Choroid plexus epithelial cell (primary cell): Measurements from ENCODE around the gene EPB41L4A.

Experiments
- DNase-seq: peaks from one replicate; pipeline ENCODE4 v3.0.0-alpha.2; 2010; ENCODE audit warnings: low read depth
- H3K4me3 ChIP-seq: 2 replicates; pipeline ENCODE4 v1.5.1; 2011; ENCODE audit warnings: low read depth, mild to moderate bottlenecking, control low read depth, low read length, moderate library complexity
- TF ChIP-seq, protein P1 (sequence below): conservative IDR thresholded peaks from 2 replicates; pipeline ENCODE4 v1.5.1; 2011; ENCODE audit warnings: low read depth, mild to moderate bottlenecking, control low read depth, inconsistent platforms, low read length, moderate library complexity

Gene EPB41L4A

DNA sequence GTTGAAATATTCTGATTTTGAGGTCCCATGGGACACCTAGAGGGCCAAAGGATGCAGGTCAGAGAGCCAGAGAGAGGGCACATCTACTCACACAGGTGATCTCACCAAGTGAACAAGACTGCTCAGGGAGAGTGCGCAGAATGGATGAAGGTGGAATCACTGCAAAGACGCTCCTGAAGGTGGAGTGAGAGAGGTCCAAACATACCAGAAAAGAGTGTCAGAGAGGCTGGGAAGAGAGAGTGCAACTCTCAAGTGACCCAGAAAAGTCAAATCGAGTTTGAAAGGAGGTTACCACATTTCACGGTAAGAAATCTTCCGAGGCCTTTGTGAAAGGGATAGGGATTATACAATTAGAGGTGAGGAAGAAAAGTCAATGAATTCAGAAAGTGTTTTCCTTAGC is 173.4 kb downstream of the EPB41L4A start:
- TF ChIP-seq, protein P1, sequence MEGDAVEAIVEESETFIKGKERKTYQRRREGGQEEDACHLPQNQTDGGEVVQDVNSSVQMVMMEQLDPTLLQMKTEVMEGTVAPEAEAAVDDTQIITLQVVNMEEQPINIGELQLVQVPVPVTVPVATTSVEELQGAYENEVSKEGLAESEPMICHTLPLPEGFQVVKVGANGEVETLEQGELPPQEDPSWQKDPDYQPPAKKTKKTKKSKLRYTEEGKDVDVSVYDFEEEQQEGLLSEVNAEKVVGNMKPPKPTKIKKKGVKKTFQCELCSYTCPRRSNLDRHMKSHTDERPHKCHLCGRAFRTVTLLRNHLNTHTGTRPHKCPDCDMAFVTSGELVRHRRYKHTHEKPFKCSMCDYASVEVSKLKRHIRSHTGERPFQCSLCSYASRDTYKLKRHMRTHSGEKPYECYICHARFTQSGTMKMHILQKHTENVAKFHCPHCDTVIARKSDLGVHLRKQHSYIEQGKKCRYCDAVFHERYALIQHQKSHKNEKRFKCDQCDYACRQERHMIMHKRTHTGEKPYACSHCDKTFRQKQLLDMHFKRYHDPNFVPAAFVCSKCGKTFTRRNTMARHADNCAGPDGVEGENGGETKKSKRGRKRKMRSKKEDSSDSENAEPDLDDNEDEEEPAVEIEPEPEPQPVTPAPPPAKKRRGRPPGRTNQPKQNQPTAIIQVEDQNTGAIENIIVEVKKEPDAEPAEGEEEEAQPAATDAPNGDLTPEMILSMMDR: no peak
- no peak overlapping the region for H3K4me3 ChIP-seq
- no peak for DNase-seq

DNA sequence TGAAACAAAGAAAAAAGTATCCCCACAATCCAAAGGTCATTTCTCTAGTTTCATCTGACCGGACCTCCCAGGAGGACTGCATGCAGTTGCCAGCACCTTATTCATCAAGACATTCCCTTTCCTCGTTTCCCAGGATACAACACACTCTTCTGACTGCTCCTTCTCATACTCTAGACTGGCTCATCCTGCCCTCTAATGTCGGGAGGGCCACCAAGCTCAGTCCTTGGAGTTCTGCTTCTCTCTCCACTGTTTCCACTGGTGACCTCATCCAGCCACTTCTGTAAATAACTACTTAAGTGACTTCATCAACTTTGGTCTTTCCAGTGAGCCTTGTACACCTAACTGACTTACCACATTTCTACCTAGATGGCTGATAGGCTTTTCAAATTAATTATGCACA is 179.1 kb downstream of the EPB41L4A start:
- H3K4me3 ChIP-seq: no peak overlapping the region
- no peak for DNase-seq
- TF ChIP-seq, protein P1: no peak

DNA sequence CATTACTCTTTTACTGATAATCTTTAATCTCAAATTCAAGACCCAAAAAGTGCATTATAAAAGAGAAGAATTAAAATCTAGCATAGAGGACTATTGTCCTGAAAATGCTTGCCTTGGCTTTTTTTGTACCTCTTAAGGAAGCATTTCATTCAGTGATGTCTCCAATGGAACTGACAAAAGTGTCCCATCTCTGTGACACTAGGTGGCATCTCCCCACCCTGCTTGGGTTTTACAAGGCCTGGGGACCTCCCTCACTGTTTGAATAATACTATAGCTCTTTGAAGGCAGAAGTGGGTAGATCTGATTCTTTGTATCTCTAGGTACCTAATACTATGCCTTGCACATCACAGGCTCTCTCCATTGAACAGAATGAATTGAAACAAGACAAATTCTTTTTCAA is 180.6 kb downstream of the EPB41L4A start:
- DNase-seq: no peak
- TF ChIP-seq, protein P1: no peak
- H3K4me3 ChIP-seq: no peak overlapping the region

DNA sequence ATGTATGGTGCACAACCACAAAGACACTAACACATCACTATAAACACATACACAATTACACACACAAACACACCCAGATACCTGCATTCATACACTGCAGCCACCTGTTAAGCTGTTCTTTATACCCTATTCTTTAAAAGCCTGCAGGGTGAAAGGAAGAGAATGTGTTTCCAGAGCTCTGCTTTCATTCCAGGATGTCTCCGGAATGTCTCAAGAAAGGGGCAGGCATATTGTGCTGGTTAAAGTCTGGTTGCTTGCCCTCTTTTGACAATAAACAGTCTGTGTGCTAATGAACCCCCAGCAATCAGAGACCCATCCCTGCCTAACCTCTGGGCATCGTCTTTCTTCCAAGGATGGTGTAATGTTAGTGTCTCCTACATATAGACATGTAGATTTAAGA is 181.6 kb downstream of the EPB41L4A start:
- DNase-seq: no peak
- no peak overlapping the region for H3K4me3 ChIP-seq
- TF ChIP-seq, protein P1: no peak

GRCh38 chr5:112234000-112234399 is 185.1 kb downstream of the EPB41L4A start:
- no peak overlapping the region for H3K4me3 ChIP-seq
- no peak for DNase-seq
- TF ChIP-seq, protein P1: no peak

DNA sequence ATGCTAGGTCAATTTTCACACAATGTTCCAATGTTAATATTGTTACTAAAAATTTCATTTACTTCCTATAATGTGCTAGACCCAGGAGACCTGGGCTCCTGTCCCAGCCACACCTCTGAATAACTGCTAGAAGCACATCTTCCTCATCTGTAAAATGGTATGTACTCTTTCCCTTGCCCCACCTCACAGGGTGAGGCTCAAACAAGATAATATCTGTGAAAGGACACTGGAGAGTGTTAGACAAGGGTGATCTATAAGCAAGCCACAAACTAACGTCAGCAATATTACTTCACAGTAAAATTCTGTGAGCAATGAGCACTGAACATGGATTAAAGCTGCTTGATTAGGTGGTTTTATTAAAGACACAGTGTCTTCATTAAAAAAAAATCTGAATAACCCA is 186.4 kb downstream of the EPB41L4A start:
- no peak for DNase-seq

DNA sequence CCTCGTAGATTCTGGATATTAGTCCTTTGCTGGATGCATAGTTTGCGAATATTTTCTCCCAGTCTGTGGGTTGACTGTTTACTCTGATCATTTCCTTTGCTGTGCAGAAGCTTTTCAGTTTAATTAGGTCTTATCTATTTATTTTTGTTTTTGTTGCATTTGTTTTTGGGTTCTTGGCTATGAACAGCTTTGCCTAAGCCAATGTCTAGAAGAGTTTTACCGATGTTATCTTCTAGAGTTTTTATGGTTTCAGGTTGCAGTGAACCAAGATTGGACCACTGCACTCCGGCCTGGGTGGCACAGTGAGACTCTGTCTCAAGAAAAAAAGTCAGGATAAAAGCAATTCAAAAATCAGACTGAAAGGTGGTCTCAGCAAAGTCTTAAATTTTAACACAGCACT is 188.5 kb downstream of the EPB41L4A start:
- no peak overlapping the region for H3K4me3 ChIP-seq
- no peak for DNase-seq
- TF ChIP-seq, protein P1: no peak

More for the DNA sequence above, 186.4 kb downstream of the EPB41L4A start:
- no peak overlapping the region for H3K4me3 ChIP-seq
- TF ChIP-seq, protein P1: no peak
